ENCODE data around the gene OR2H1. TPM values are rescaled to one million over a fixed set of nuclear protein-coding genes. Genes with fewer than 3 reads are reported as not detected.

The OR2H1 gene
- polyA plus RNA-seq, 2 donors, result not detected

DNA sequence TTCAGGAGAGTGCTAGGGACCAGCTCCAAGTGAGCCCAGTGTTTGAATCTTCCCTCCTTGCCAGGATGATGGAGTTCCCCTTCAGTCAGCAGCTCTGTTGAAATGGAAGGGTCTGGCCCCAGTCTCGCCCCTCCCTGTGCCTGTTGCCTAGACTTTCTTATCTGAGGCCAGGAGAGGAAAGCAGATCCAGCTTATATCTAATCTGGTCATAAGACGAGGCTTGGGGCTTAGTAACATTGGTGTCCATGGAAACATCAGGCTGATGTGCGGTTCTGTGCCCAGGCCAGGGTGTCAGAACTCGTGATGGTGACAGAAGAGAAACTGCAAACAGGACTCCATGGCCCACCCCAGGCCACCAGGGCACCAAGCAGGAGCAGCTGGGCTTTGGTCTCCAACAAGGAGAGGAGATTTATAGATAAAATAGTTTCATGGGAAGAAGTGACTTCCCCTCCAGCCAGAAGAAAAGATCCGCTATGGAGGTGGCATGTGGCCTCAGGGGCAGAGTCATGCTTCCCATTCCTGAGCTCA lies 21.0 kb downstream of the OR2H1 start:
- Histone ChIP-seq H3K4me3 (ENCODE audit: low read depth in 1 of 2, low read length in 2 of 2) (no peak overlapping the region), H3K9me3 (ENCODE audit: control insufficient read depth in 2 of 2, insufficient read depth in 1 of 2, low read depth in 1 of 2, low read length in 1 of 2) (peaks cover 0 to 2% of the 10 kb centered on the region in 2 donors), H3K27me3 (ENCODE audit: control insufficient read depth in 1 of 2, insufficient read depth in 2 of 2, low read length in 2 of 2) (no peaks in the 10 kb centered on the region), H3K36me3 (ENCODE audit: control insufficient read depth in 2 of 2, insufficient read depth in 2 of 2, low read length in 1 of 2) (no peaks in the 10 kb centered on the region), H3K4me1 (ENCODE audit: control insufficient read depth in 2 of 2, insufficient read depth in 2 of 2, low read length in 1 of 2) (no peaks in the 10 kb centered on the region), H3K27ac (ENCODE audit: low read depth in 2 of 2, low read length in 1 of 2) (no peak overlapping the region)
- 58% methylated on average over 5 of the region's 5 CpGs for WGBS, 2 donors

DNA sequence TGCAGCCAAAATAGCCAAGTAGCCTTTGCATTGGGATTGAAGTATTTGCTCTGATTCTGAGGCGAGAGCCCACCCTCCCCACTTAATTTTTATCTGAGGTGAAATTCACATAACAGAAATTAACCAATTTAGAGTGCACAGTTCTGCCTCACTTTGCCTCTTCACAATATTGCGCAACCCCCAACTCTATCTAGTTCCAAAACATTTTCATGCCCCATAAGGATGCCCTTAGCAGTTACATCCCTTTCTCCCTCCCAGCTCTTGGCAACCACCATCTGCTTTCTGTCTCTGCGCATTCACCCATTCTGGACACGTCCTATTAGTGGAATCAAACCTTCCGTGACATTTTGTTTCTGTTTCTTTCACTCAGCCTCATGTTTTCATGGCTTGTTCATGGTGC lies 21.8 kb downstream of the OR2H1 start:
- Histone ChIP-seq H3K4me1 (ENCODE audit: control insufficient read depth in 2 of 2, insufficient read depth in 2 of 2, low read length in 1 of 2) (no peaks in the 10 kb centered on the region), H3K36me3 (ENCODE audit: control insufficient read depth in 2 of 2, insufficient read depth in 2 of 2, low read length in 1 of 2) (no peaks in the 10 kb centered on the region), H3K27ac (ENCODE audit: low read depth in 2 of 2, low read length in 1 of 2) (no peak overlapping the region), H3K9me3 (ENCODE audit: control insufficient read depth in 2 of 2, insufficient read depth in 1 of 2, low read depth in 1 of 2, low read length in 1 of 2) (peaks cover 0 to 2% of the 10 kb centered on the region in 2 donors), H3K27me3 (ENCODE audit: control insufficient read depth in 1 of 2, insufficient read depth in 2 of 2, low read length in 2 of 2) (no peaks in the 10 kb centered on the region), H3K4me3 (ENCODE audit: low read depth in 1 of 2, low read length in 2 of 2) (no peak overlapping the region)
- 63 to 79% methylated on average over 5 of the region's 5 CpGs for WGBS, 2 donors

DNA sequence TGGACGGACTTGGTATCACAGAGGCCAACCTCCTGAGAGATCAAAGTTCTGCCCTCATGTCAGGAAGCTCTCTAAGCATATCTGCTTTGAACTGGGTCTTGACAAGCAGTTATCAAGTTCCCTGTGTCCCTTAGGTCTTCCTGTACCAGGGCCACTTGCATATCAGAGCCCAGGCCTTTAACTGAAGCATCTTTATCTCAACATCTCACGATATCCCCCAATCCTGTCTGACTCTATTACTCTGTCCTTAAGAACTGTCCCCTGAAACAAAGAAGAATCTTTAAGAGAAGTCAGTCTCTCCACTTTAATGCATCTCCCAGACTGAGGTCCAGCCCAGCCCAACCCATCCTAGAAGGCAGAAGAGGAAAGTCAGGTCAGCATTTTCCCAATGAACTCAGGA lies 22.6 kb downstream of the OR2H1 start:
- Histone ChIP-seq H3K27me3 (ENCODE audit: control insufficient read depth in 1 of 2, insufficient read depth in 2 of 2, low read length in 2 of 2) (no peaks in the 10 kb centered on the region), H3K4me1 (ENCODE audit: control insufficient read depth in 2 of 2, insufficient read depth in 2 of 2, low read length in 1 of 2) (no peaks in the 10 kb centered on the region), H3K36me3 (ENCODE audit: control insufficient read depth in 2 of 2, insufficient read depth in 2 of 2, low read length in 1 of 2) (no peaks in the 10 kb centered on the region), H3K9me3 (ENCODE audit: control insufficient read depth in 2 of 2, insufficient read depth in 1 of 2, low read depth in 1 of 2, low read length in 1 of 2) (peaks cover 0 to 2% of the 10 kb centered on the region in 2 donors), H3K4me3 (ENCODE audit: low read depth in 1 of 2, low read length in 2 of 2) (no peak overlapping the region), H3K27ac (ENCODE audit: low read depth in 2 of 2, low read length in 1 of 2) (no peak overlapping the region)
- WGBS, 2 donors, result 75 to 76% methylated on average over 2 of the region's 2 CpGs

DNA sequence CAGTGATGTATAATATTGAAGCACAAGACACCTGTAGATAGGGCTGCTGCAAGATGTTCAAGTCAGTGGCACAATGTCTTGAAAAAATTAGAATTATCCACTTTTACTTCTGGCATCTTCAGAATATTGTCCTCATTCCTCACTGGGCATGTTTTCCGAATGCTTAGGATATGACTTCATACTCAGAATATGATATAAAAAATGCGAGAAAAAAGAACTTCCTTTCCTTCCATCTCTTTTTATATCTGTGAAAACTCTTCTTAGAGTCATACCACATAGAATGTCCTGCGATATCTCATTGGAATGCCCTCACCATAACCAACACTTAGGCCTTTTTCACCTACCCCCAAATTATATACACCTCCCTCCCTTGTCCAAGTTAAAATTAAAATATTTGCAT lies 26.2 kb downstream of the OR2H1 start:
- Histone ChIP-seq H3K27me3 (ENCODE audit: control insufficient read depth in 1 of 2, insufficient read depth in 2 of 2, low read length in 2 of 2) (peaks cover 0 to 2% of the 10 kb centered on the region in 2 donors), H3K4me1 (ENCODE audit: control insufficient read depth in 2 of 2, insufficient read depth in 2 of 2, low read length in 1 of 2) (no peaks in the 10 kb centered on the region), H3K4me3 (ENCODE audit: low read depth in 1 of 2, low read length in 2 of 2) (no peak overlapping the region), H3K9me3 (ENCODE audit: control insufficient read depth in 2 of 2, insufficient read depth in 1 of 2, low read depth in 1 of 2, low read length in 1 of 2) (peaks cover 0 to 4% of the 10 kb centered on the region in 2 donors), H3K36me3 (ENCODE audit: control insufficient read depth in 2 of 2, insufficient read depth in 2 of 2, low read length in 1 of 2) (no peaks in the 10 kb centered on the region), H3K27ac (ENCODE audit: low read depth in 2 of 2, low read length in 1 of 2) (no peak overlapping the region)
- 72 to 84% methylated on average over 3 of the region's 3 CpGs for WGBS, 2 donors

GRCh38 chr6:29483735-29484134 lies 26.8 kb downstream of the OR2H1 start:
- no peaks in the 10 kb centered on the region for H3K4me1 ChIP-seq (ENCODE audit: control insufficient read depth in 2 of 2, insufficient read depth in 2 of 2, low read length in 1 of 2)
- H3K27me3 ChIP-seq (ENCODE audit: control insufficient read depth in 1 of 2, insufficient read depth in 2 of 2, low read length in 2 of 2), result peaks cover 0 to 2% of the 10 kb centered on the region in 2 donors
- H3K4me3 ChIP-seq (ENCODE audit: low read depth in 1 of 2, low read length in 2 of 2), result no peak overlapping the region
- no peaks in the 10 kb centered on the region for H3K36me3 ChIP-seq (ENCODE audit: control insufficient read depth in 2 of 2, insufficient read depth in 2 of 2, low read length in 1 of 2)
- H3K9me3 ChIP-seq (ENCODE audit: control insufficient read depth in 2 of 2, insufficient read depth in 1 of 2, low read depth in 1 of 2, low read length in 1 of 2), result peaks cover 0 to 4% of the 10 kb centered on the region in 2 donors
- no peak overlapping the region for H3K27ac ChIP-seq (ENCODE audit: low read depth in 2 of 2, low read length in 1 of 2)
- WGBS, 2 donors, result 59% methylated on average over 1 of the region's 1 CpG

DNA sequence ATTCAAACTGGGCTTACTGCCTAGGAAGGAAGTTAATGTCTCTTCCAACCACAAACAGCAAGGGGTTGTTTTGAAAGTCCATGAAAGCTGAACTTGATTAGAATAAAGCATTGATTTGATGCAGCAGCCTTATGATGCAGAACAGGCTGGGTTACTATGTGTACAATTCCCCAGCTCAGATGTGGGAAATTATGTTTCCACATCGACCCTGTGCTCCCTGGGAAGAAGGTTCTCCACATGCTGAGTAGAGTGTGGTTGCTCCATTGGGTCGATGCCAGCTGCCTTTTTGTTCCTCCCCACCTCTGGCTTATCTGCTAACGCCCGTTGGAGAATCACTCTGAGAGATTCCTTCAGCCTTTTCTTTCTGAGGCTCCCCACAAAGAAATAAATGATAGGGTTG lies 29.6 kb downstream of the OR2H1 start:
- 51 to 55% methylated on average over 4 of the region's 4 CpGs for WGBS, 2 donors

DNA sequence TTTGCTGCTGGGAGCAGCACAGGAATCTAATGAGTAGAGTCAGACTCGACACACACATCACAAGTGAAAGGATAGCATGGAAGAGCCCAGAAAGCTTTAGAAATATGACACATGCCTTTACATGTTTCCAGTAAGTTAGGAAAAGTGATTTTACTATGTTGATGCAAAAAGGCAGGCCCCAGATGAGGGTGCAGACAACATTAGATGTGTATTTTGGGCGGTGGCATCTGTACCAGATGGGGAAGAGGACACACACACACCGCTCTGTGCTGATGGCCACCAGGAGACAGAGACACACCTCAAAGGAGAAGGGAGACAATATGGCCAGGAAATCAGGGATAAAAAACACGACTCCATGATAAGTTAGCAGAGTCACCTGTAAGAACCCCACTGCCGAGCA lies 30.2 kb downstream of the OR2H1 start:
- Histone ChIP-seq H3K4me3 (ENCODE audit: low read depth in 1 of 2, low read length in 2 of 2) (no peak overlapping the region), H3K27me3 (ENCODE audit: control insufficient read depth in 1 of 2, insufficient read depth in 2 of 2, low read length in 2 of 2) (peaks cover 0 to 2% of the 10 kb centered on the region in 2 donors), H3K27ac (ENCODE audit: low read depth in 2 of 2, low read length in 1 of 2) (no peak overlapping the region), H3K9me3 (ENCODE audit: control insufficient read depth in 2 of 2, insufficient read depth in 1 of 2, low read depth in 1 of 2, low read length in 1 of 2) (peaks cover 0 to 4% of the 10 kb centered on the region in 2 donors), H3K36me3 (ENCODE audit: control insufficient read depth in 2 of 2, insufficient read depth in 2 of 2, low read length in 1 of 2) (no peaks in the 10 kb centered on the region), H3K4me1 (ENCODE audit: control insufficient read depth in 2 of 2, insufficient read depth in 2 of 2, low read length in 1 of 2) (no peaks in the 10 kb centered on the region)
- WGBS, 2 donors, result 76 to 86% methylated on average over 5 of the region's 5 CpGs

More for the DNA sequence above, 29.6 kb downstream of the OR2H1 start:
- H3K27me3 ChIP-seq (ENCODE audit: control insufficient read depth in 1 of 2, insufficient read depth in 2 of 2, low read length in 2 of 2), result peaks cover 0 to 2% of the 10 kb centered on the region in 2 donors
- H3K4me3 ChIP-seq (ENCODE audit: low read depth in 1 of 2, low read length in 2 of 2), result no peak overlapping the region
- peaks cover 0 to 4% of the 10 kb centered on the region in 2 donors for H3K9me3 ChIP-seq (ENCODE audit: control insufficient read depth in 2 of 2, insufficient read depth in 1 of 2, low read depth in 1 of 2, low read length in 1 of 2)
- H3K36me3 ChIP-seq (ENCODE audit: control insufficient read depth in 2 of 2, insufficient read depth in 2 of 2, low read length in 1 of 2), result no peaks in the 10 kb centered on the region
- H3K27ac ChIP-seq (ENCODE audit: low read depth in 2 of 2, low read length in 1 of 2), result no peak overlapping the region
- no peaks in the 10 kb centered on the region for H3K4me1 ChIP-seq (ENCODE audit: control insufficient read depth in 2 of 2, insufficient read depth in 2 of 2, low read length in 1 of 2)

DNA sequence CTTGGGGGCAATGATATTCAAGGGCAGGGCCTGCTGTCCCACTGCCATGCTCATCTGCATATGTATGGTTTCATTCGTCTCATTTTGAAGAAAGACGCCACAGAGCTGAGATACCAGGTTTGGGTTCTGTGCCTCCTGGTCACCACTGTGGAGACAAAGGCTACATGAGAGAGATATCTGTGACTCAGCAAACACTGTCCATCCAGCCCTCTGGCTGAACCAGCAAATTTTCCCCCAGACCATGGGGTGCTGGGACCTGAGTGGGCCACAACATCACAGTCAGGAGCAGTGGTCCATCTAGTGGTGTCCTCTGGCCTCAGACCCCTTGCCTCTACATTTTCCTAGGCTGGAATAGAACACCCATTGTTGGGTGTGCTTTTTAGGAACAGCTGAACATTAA lies 30.7 kb downstream of the OR2H1 start, which contains the start of gene MAS1L:
Gene MAS1L, minus strand, starts transcription at position 297 of the 400 bp plus-strand sequence. Its CDS starts 54 bp downstream, at position 243.
- 91 to 93% methylated on average over 2 of the region's 2 CpGs for WGBS, 2 donors
- Histone ChIP-seq H3K27me3 (ENCODE audit: control insufficient read depth in 1 of 2, insufficient read depth in 2 of 2, low read length in 2 of 2) (peaks cover 0 to 2% of the 10 kb centered on the region in 2 donors), H3K27ac (ENCODE audit: low read depth in 2 of 2, low read length in 1 of 2) (no peak within 1 kb of the TSS), H3K36me3 (ENCODE audit: control insufficient read depth in 2 of 2, insufficient read depth in 2 of 2, low read length in 1 of 2) (no peaks in the 10 kb centered on the region), H3K9me3 (ENCODE audit: control insufficient read depth in 2 of 2, insufficient read depth in 1 of 2, low read depth in 1 of 2, low read length in 1 of 2) (peaks cover 0 to 4% of the 10 kb centered on the region in 2 donors), H3K4me3 (ENCODE audit: low read depth in 1 of 2, low read length in 2 of 2) (no peak within 1 kb of the TSS), H3K4me1 (ENCODE audit: control insufficient read depth in 2 of 2, insufficient read depth in 2 of 2, low read length in 1 of 2) (no peaks in the 10 kb centered on the region)

DNA sequence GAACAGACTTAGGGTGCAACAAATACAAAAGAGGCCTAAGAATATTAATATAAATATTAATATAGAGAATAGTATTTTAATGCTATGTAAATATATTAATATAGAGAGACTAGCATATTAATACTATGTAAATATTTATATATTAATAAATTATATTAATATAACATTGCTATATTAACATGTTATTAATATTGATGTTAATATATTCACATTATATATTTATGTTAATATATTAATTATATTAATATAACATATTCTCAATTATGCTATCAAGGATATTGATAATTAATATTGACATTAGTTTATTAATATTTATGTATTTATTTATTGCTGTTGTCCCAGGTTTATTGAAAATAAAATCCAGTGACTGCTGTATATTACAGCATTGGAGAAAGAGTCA lies 31.9 kb downstream of the OR2H1 start:
- peaks cover 0 to 4% of the 10 kb centered on the region in 2 donors for H3K9me3 ChIP-seq (ENCODE audit: control insufficient read depth in 2 of 2, insufficient read depth in 1 of 2, low read depth in 1 of 2, low read length in 1 of 2)

GRCh38 chr6:29489286-29489685 lies 32.3 kb downstream of the OR2H1 start:
- no peak overlapping the region for H3K27ac ChIP-seq (ENCODE audit: low read depth in 2 of 2, low read length in 1 of 2)
- H3K27me3 ChIP-seq (ENCODE audit: control insufficient read depth in 1 of 2, insufficient read depth in 2 of 2, low read length in 2 of 2), result peaks cover 0 to 2% of the 10 kb centered on the region in 2 donors
- H3K4me3 ChIP-seq (ENCODE audit: low read depth in 1 of 2, low read length in 2 of 2), result no peak overlapping the region
- H3K4me1 ChIP-seq (ENCODE audit: control insufficient read depth in 2 of 2, insufficient read depth in 2 of 2, low read length in 1 of 2), result no peaks in the 10 kb centered on the region
- WGBS, 2 donors, result 89 to 94% methylated on average over 8 of the region's 8 CpGs
- no peaks in the 10 kb centered on the region for H3K36me3 ChIP-seq (ENCODE audit: control insufficient read depth in 2 of 2, insufficient read depth in 2 of 2, low read length in 1 of 2)
- H3K9me3 ChIP-seq (ENCODE audit: control insufficient read depth in 2 of 2, insufficient read depth in 1 of 2, low read depth in 1 of 2, low read length in 1 of 2), result peaks cover 0 to 4% of the 10 kb centered on the region in 2 donors

More for the DNA sequence above, 31.9 kb downstream of the OR2H1 start:
- Histone ChIP-seq H3K27me3 (ENCODE audit: control insufficient read depth in 1 of 2, insufficient read depth in 2 of 2, low read length in 2 of 2) (peaks cover 0 to 2% of the 10 kb centered on the region in 2 donors), H3K4me3 (ENCODE audit: low read depth in 1 of 2, low read length in 2 of 2) (no peak overlapping the region), H3K27ac (ENCODE audit: low read depth in 2 of 2, low read length in 1 of 2) (no peak overlapping the region), H3K36me3 (ENCODE audit: control insufficient read depth in 2 of 2, insufficient read depth in 2 of 2, low read length in 1 of 2) (no peaks in the 10 kb centered on the region), H3K4me1 (ENCODE audit: control insufficient read depth in 2 of 2, insufficient read depth in 2 of 2, low read length in 1 of 2) (no peaks in the 10 kb centered on the region)
